HG03196 (cell line): ENCODE measurements around the gene FGFR4.

ENCODE experiments used
- ATAC-seq: cut with Tn5 transposase; IDR thresholded peaks from one replicate; pipeline ENCODE4 v1.9.1; 2021; ENCODE audit not compliant: unreplicated experiment

Gene FGFR4

DNA sequence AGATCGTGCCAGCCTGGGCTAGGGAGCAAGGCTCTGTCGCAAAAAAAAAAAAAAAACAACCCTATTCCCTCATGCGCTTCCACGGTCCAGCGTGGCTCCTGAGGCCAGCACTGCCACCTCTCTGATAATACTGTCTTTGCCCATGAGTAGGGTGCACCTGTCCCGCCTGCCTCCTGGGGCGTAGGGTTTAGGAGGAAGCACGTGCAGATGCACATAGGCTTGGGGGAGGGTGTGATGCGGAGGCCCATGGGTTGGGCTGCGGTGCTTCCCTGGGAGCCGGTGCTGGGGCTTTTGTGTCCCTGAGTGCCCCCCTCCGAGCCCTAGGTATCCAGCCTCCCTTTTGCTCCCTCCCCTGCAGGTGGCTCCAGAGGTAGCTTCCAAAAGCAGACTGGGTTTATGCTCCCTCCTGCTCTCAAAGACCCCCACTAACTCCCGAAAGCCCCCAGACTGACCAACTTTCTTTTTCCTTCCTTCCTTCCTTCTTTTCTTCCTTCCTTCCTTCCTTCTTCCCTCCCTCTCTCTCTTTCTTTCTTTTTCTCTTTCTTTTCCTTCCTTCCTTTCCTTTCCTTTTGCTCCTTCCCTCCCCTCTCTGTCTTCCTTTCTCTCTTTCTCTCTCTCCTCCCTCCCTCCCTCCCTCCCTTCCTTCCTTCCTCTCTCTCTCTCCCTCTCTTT lies 12.8 kb downstream of the FGFR4 start:
- ATAC-seq, result no peak

DNA sequence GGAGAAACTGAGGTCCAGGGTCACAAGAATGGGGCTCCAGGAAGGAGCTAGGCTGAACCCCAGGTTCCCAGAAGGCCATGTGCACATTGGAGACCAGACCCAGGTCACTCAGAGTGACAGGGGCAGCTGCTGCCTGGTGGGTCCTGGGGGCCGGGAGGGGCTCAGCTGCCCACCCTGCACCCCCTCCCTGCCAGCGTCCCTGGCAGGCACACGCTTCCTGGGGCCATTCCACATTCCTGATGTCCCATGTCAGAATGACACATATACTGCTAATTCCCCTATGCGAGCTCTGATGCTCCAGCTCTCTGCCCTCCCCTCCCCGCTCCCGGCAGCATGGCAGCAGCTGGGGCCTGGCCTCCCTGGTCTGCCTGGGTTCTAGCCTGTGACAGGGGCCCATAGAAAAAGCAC lies 14.0 kb downstream of the FGFR4 start:
- no peak for ATAC-seq

DNA sequence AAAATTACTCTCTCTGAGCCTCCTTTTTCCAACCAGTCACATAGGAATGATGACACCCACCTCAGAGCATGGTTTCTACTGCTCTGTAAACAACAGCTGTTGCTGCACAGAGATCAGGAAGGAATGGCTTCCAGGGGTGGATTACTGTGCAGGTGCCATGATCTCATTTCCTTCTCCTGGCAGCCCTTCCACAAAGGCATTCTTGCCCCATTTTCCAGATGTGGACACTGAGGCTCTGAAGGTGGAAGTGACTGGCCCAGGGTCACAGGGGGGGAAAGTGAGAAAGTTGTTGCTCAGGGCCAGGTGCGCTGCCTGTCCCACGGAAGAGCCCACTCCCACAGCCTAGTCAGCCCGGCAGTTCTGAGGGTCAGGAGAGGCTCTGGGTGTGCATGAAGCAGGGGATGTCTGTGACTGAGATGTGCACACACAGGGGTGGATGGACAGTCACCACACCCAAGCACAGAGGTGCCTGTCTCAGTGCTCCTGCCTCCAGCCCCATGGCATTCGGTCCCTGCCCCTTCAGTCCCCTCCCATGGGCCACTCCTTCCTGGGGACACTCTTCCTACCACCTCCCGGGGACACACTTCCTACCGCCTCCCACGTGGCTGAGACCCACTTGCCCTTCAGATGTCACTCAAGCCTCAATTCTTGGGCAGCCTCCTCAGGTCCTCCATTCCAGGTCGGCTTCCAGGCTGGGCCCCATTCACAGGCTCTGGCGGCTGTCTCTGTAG lies 17.0 kb downstream of the FGFR4 start:
- no peak for ATAC-seq

DNA sequence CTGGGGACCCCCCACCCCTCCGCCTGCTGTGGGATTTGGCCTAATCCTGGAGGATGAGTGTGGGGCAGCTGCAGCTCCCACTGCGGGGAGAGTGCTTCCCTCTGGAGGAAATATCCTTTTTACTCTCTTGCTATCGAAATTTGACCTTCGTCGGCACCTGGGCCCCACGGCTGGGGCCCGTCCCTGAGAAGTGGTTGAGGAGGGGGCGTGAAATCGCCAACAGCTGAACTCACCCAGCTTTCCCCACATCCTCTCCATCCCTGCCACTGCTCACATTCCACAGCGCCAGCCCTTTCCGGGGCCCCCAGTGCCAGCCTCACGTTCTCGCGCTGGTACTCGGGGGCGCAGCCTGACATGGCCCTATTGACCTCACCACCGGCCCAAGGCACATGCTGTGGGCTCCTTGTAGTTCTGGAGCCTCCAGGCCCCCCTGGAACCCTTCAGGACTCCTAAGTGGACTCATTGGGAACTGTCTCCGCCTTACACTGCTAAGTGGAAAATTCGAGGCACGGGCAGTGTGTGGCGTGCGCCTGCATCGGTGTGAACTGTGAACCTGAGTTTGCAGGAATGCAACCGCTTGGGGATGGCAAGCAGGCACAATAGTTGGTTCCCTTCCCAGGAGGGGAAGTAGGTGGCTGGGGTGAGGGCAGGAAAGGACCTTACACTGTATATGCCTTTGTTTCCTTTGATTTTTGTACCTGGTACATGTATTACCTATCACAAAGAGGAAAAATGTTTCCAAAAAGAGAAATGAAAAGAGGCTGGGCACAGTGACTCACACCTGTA lies 19.2 kb downstream of the FGFR4 start:
- no peak for ATAC-seq

DNA sequence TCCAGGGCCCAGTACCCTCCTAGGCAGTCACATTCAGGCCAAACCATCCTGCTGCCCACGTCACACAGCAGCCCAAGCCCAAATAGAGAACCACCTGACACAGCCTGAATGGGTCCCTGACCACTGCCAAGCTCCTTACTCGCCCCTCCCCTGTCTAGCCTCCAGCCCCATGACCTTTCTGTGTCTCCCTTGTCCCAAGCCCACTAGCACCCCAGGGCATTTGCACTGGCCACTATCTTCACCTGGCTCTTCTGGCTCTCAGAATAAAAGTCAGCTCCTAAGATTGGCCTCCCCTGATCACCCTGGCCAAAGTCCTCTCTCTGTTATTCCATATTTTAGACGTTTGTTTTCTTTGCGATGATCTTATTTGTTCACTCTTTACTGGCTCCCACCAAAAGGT lies 20.4 kb downstream of the FGFR4 start:
- ATAC-seq, result no peak

DNA sequence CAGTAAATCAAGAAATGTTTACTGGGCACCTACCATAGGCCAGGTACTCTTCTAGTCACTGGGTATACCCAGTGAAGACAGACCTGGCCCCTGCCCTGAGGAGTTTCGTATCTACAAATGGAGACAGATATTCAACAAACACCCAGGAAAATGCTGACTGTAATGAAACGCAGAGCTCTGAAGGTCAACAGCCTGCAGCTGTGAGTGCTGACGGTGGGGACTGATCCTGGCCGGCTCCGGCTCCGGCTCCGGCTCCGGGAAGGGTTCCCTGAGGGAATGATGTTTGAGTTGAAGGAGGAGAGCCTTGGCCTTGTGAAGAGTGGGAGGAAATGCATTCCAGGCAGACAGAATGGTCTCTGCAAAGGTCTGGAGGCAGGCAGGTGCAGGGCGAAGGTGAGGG lies 23.1 kb downstream of the FGFR4 start:
- no peak for ATAC-seq

DNA sequence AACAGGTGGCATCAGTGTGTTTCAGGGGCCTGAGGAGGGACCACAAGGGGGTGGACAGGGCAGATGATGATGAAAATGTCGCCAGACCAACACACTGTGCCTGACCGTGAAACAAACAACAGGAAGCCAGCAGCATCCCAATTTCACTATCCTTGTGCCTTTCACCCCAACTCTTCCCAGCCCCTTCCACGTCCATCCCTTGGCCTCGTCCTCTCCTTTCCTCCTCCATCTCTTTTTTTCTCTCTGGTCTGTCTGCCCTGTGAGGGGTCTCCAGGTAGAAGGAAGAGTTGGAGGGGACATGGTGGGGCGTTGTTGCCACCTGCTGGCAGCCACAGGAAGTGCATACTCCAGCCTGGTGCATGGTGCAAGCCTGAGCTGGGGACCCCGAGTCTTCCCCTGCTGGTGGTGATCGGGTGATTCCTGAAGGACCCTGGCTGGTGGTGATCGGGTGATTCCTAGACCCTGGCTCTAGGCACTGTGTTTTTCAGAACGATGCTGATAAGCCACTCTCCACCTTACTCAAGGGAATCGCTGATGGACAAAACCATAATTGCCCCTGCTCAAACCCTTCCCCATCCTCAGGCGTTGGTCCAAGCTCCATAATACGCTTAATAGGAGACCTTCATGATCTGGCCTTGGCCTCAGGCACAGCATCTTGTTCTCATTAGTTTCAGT lies 25.1 kb downstream of the FGFR4 start:
- no peak for ATAC-seq

DNA sequence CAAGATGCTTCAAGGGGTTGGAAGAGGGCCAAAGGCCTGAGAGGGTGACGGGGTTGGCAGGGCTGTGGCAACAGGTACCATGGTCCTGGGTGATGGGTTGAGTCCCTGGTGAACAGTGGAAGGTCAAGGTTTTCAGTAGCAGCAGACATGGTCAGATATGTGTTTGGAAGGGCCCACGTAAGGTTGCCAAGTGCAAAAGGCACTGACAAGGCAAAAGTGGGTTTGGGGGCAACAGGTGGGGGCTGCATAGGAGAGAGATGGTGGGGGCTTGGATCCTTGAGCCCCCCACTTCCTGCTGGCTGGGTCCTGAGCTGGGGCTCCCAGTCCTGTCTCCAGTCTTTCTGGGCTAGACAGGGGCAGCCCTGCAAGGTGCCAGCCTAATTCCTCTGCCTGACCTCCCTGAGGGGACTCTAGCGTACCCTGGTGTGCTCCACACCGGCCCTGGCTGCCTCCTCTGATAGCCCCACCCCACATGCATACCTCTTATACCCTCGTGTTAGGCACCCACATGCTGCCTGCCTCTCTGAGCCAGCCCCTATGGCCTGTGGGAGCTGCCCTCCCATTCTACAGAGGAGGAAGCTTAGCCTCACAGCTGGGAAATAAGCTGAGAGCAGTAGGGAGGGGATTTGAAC lies 26.0 kb downstream of the FGFR4 start:
- no peak for ATAC-seq

DNA sequence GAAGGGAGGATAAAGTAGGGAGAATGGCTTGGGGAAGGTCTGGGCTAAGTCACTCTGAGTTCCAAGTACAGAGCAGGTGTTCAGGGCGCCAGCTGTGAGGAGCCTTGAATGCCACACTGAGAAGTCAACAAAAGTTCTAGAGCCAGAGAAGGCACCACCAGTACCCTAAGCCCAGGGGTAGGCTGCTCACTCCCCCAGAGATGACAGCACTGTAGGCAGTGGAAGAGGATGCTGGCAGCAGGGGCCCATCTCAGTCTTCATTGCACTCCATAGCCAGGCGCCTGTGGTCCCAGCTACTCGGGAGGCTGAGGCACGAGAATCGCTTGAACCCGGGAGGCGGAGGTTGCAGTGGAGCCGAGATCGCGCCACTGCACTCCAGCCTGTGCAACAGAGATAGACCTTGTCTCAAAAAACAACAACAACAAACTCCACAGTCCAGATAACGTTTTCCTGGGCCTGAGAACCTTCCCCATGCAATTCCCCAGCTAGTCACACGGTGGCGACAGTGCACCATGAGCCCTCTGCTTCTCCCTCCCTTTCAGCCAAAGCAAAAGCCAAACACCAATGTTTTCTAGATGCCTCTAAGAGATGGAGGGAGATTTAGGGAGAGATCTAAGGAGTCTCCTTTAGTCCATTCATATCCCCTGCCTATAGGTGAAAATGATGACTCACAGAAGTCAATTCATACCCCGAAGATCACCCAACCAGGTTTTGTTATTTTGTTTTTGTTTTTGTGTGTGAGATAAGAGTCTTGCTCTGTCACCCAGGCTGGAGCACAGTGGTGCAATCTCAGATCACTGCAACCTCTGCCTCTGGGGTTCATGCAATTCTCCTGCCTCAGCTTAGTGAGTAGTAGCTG lies 27.1 kb downstream of the FGFR4 start:
- no peak for ATAC-seq

DNA sequence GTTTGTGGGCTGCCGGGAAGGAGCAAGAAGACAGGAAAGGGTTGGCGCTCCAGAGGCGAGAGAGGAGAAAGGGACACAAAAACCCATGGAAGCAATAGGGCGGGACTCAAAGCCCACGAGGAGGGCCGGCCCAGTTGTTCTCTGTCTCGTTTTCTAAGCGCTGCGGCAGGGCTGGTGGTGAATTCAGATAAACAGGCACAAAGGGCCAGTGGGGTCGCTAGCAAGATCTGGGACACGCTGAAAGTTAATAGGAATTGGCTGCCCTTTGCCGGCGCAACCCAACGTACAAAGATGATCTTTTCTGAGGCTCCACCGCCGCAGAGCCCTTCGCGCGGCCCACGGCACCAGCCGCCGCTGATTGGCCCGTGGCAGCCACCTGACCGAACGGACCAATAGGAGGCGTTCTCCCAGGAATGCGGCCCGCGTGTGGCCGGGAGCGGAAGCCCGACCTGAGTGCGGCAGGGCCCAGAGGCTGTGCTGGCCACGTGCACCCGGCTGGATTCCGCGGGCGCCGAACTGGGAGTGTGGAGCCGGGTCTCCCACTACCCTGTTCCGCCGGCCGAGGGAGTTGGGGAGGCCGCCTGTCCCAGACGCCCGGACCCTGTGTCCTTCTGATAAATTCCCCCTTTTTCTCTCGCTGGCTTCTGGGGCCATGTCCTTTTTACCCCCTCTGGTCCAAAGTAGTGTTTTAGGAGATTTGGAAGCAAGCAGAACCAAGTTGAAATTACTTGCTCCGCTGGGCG lies 30.1 kb downstream of the FGFR4 start:
- ATAC-seq, result no peak

DNA sequence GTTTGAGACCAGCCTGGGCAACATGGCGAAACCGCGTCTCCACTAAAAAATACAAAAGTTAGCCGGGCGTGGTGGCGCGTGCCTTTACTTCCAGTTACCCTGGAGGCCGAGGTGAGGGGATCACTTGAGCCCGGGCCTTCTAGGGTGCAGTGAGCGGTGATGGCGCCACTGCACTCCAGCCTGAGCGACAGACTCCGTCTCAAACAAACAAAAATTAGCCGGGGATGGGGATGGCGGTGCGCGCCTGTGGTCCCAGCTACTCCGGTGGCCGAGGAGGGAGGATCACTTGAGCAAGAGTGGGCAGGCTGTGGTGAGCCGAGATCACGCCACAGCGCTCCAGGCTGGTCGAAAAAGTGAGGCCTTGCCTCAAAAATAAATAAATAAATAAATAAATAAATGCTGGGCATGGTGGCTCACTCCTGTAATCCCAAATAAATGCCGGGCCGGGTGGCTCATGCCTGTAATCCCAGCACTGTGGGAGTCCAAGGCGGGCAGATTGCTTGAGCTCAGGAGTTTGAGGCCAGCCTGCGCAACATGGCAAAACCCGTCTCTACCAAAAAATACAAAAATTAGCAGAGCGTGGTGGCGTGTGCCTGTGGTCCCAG lies 30.8 kb downstream of the FGFR4 start:
- ATAC-seq, result no peak

DNA sequence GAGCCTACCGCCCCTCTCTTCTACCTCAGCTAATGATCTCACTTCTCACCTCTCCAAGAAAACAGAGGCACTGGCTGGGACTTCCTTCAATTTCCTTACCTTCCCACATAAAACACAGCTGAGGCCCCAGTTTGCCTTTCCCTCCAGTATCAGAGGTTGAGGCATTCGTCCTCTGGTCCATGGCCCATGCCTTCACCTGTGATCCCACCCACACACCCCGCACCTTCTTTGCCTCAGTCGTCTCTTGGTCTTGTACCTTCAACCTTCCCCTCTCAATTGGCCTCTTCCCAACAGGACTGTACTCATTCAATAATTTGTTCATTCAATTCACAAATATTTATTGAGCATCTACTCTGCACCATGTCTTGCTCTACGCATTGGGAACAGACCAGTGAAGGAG lies 35.9 kb downstream of the FGFR4 start:
- no peak for ATAC-seq

DNA sequence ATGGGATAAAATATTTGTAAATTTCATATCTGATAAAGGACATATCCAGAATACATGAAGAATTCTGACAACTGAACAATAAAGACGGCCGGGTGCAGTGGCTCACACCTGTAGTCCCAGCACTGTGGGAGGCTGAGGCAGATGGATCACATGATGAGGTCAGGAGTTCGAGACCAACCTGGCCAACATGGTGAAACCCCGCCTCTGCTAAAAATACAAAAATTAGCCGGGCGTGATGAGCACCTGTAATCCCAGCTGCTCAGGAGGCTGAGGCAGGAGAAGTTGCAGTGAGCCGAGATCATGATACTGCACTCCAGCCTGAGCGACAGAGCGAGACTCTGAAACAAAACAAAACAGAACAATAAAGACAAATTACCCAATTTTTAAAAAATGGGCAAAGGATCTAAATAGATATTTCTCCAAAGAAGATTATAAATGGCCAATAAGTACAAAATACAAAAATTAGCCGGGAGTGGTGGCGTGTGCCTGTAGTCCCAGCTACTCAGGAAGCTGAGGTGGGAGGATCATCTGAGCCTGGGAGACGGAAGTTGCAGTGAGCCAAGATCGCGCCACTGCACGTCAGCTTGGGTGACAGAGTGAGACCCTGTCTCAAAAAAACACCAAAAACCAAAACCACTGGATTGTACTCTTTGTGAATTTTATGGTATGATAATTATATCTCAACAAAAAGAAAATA lies 37.2 kb downstream of the FGFR4 start:
- ATAC-seq, result no peak

DNA sequence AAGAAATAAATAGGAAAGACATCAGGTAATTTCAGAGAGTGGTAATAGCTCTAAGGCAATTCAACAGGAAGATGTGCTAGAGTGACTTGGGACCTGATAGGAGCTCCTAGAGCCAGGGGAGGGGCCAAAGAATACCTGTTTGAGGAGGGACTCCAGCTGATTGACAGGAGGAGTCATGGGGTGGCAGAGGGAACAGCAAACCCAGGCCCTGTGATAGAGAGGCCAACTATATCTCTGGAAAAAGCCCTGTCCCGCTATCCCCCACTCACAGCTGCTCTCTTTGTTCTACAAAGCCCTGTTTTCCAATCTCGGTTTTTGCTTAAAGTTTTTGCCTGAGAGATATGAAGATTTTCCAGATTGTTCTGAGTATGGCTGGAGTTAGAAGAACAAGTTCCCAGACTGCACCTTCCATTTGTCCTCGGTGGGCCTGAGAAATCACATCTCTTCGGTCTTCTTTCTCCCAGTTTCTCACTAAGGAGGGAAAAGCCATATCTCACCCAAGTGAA lies 37.8 kb downstream of the FGFR4 start:
- ATAC-seq, result no peak

DNA sequence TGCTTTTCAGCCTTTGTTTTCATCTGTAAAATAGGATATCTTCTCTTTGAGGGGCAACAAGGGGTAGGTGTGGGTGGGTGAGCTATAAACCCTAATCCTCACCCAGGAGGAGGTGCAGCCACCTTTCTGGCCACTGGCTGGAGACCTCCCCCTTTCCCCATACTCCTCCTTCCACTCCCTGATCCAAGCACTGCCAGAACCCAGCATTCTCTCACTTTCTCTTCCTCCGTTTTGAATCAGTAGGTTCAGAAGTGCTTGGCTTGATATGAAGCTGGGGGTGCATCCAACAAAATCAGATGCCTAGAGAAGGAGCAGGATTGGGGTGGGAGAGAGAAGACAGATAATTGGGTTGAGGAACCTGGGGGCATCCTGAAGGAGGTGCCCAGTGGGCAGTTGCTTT lies 40.1 kb downstream of the FGFR4 start:
- no peak for ATAC-seq

DNA sequence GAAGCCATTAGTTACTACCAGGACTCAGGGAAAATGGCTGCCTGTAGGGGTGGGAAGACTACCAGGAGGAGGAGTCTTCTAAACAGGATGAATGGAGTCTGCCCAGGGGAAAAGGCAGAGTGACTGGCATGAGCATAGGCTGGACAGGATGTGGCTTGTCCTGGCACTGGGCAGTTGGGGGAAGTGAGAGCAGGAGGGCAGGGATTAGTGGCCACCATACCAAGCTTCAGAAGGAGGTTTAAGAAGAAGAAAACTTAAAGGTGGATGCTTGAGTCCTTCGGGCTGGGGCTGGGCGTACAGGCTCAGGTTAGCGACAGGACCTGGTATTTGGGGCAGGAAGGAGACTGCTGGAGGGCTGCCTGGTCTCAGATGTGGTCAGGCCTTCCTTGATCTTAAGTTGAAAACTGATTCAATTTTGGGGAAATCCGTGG lies 41.9 kb downstream of the FGFR4 start:
- ATAC-seq, result no peak

DNA sequence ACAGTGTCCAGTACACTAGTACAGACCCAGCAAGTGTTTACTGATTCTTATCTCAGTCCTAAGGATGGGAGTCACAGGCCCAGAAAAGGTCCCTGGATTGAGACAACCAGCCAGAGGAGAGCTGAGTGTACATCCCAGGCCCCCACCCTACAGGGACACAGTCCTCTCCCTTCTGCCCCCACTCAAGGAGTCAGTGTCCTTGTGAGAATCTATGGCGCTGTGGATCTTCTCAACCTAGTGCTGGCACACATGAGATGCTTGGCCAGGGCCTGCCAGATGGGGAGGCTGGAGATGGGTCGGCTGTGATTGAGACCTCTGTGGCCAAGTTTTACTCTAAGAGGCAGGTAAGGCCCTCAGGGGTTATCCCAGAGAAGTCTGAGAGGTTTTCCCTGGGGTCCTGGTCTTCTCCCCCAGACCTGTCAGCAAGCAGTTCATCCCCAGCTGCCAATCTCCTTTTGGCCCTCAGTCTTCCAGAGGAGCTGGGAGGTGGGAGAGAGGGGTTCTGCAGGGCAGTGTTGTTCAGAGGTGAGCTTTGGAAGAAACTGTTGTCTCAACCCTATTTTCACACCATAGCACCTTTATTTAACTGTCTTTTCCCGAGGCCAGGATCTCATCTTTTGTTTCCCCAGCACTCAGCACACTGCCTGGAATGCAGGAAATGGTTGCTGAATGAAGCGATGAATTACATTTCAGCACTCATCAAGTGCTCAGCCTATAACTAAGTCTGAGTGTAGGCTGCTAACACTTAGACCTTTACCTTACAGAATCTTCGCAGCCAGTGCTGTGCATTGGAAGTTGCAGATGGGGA lies 43.7 kb downstream of the FGFR4 start:
- ATAC-seq, result no peak

DNA sequence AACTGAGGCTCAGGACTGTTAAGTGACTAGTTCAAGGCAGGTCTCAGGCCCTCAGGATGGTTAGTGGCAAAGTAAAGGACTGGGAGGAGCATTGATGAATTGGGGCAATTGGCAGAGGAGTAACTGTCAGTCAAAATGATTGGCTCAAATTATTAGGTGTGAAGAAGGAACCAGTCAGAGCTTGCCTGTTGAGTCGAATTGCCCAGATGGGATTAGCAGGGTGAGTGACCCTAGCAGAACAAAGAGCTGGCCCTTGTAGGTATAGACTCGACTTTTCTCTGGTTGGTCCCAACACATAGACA lies 44.3 kb downstream of the FGFR4 start:
- no peak for ATAC-seq
